Ureter (tissue), 1 donor: Measurements from ENCODE around the gene METTL15. TPM values are rescaled to one million over a fixed set of nuclear protein-coding genes. Genes with fewer than 3 reads are reported as not detected.

Source experiments
- total RNA-seq: library from RNA; stranded (reverse); gene quantifications from one replicate; pipeline ENCODE4 v1.2.4, GENCODE V29; 2023
- donor health status: DM: yes; HTN: yes; CAD: no.

METTL15 gene
- total RNA-seq, 1 donor from 2014 or later = 23.2 TPM

Other genes with a start within 250 kb of the METTL15 start
- 0.86 TPM for gene KIF18A, start 232 bp upstream of the METTL15 start, total RNA-seq